ENCODE data around the gene ZNF497. TPM values are rescaled to one million over a fixed set of nuclear protein-coding genes. Genes with fewer than 3 reads are reported as not detected.
A peak's percentile ranks its signal among the peaks of the same experiment; 100 is the strongest.

Gene ZNF497
- total RNA-seq, 1 donor from 2014 or later: 5.9 TPM

- no peak for DNase-seq
Measured at GRCh38 chr19:58305932-58306323, 56.6 kb downstream of the ZNF497 start.

GRCh38 chr19:58305065-58305931 lies 57.3 kb downstream of the ZNF497 start, which contains the start of gene ERVK3-1:
Gene ERVK3-1 (plus strand): TSS chr19:58305377. CDS start chr19:58312169, 6,792 bp downstream.
- DNase-seq: peak; percentile 96

- no peak for DNase-seq
Measured at GRCh38 chr19:58304748-58305064, 57.8 kb downstream of the ZNF497 start.

Small RNA genes lying within 50 kb of the gene (small RNA-seq; reads per million reads assigned to genes)
- gene MIR4754 (not detected), gene MIR6806 (0.26 reads per million), gene RNA5SP473 (not detected)

Other genes with a start within 250 kb of the ZNF497 start
- gene ZNF329, start 212.0 kb downstream of the ZNF497 start, total RNA-seq: 28.4 TPM
- gene ZNF274, start 179.7 kb downstream of the ZNF497 start, total RNA-seq: 25.1 TPM
- gene ZNF544, start 133.8 kb downstream of the ZNF497 start, total RNA-seq: 63.8 TPM
- gene ZNF8, start 83.8 kb downstream of the ZNF497 start, total RNA-seq: 17.2 TPM
- gene ERVK3-1, start 57.4 kb downstream of the ZNF497 start, total RNA-seq: 20.6 TPM
- 3.0 TPM for gene ZSCAN22, start 35.8 kb downstream of the ZNF497 start, total RNA-seq
- 0.94 TPM for gene A1BG, start 9.3 kb downstream of the ZNF497 start, total RNA-seq
- gene ZNF837, start 18.3 kb upstream of the ZNF497 start, total RNA-seq: 0.94 TPM
- gene RPS5, start 24.5 kb upstream of the ZNF497 start, total RNA-seq: 1,568 TPM
- gene RNF225, start 32.9 kb upstream of the ZNF497 start, total RNA-seq: not detected
- gene ZNF584, start 45.9 kb upstream of the ZNF497 start, total RNA-seq: 14.3 TPM
- 21.7 TPM for gene ZNF132, start 77.4 kb upstream of the ZNF497 start, total RNA-seq
- gene ZNF324B, start 88.9 kb upstream of the ZNF497 start, total RNA-seq: 18.2 TPM
- 22.9 TPM for gene ZNF324, start 104.3 kb upstream of the ZNF497 start, total RNA-seq
- 7.5 TPM for gene ZNF446, start 113.6 kb upstream of the ZNF497 start, total RNA-seq
- gene SLC27A5, start 149.2 kb upstream of the ZNF497 start, total RNA-seq: 4.1 TPM
- gene ZBTB45, start 157.1 kb upstream of the ZNF497 start, total RNA-seq: 5.0 TPM
- gene TRIM28, start 181.3 kb upstream of the ZNF497 start, total RNA-seq: 276 TPM
- gene CHMP2A, start 192.4 kb upstream of the ZNF497 start, total RNA-seq: 47.7 TPM
- 45.5 TPM for gene UBE2M, start 195.9 kb upstream of the ZNF497 start, total RNA-seq
- 13.1 TPM for gene MZF1, start 210.6 kb upstream of the ZNF497 start, total RNA-seq

All from occipital lobe (tissue), 3 donors.